ENCODE measurements around the gene ZBTB48.

ZBTB48 gene

GRCh38 chr1:6614929-6615785, 35.4 kb downstream of the ZBTB48 start:
- Histone ChIP-seq H3K4me3 (ENCODE audit: low read depth, low read length) (peak overlapping the region; percentile 48), H3K36me3 (ENCODE audit: control insufficient read depth, insufficient read depth, low read length) (peaks cover 34% of the 10 kb centered on the region), H3K27me3 (ENCODE audit: control insufficient read depth, insufficient read depth, low read length) (no peaks in the 10 kb centered on the region; the same call in 1 of the 2 replicates), H3K4me1 (ENCODE audit: control insufficient read depth, insufficient read depth, low read length) (no peaks in the 10 kb centered on the region), H3K9me3 (ENCODE audit: control insufficient read depth, insufficient read depth, low read depth, low read length) (no peaks in the 10 kb centered on the region), H3K9ac (ENCODE audit: low read length) (peak overlapping the region; percentile 78), H3K27ac (ENCODE audit: low read depth, low read length) (peak overlapping the region; percentile 56; the same call in 1 of the 2 replicates)

- H3K9ac ChIP-seq (ENCODE audit: low read length) = no peak overlapping the region
- no peaks in the 10 kb centered on the region for H3K9me3 ChIP-seq (ENCODE audit: control insufficient read depth, insufficient read depth, low read depth, low read length)
- peaks cover 73% of the 10 kb centered on the region for H3K36me3 ChIP-seq (ENCODE audit: control insufficient read depth, insufficient read depth, low read length)
- H3K4me1 ChIP-seq (ENCODE audit: control insufficient read depth, insufficient read depth, low read length) = no peaks in the 10 kb centered on the region
- no peak overlapping the region for H3K4me3 ChIP-seq (ENCODE audit: low read depth, low read length)
- no peak overlapping the region for H3K27ac ChIP-seq (ENCODE audit: low read depth, low read length)
- H3K27me3 ChIP-seq (ENCODE audit: control insufficient read depth, insufficient read depth, low read length) = no peaks in the 10 kb centered on the region
Observed at GRCh38 chr1:6619045-6619444, 39.3 kb downstream of the ZBTB48 start.

- H3K27ac ChIP-seq (ENCODE audit: low read depth, low read length) = no peak overlapping the region
- peaks cover 4% of the 10 kb centered on the region; the same call in 1 of the 2 replicates for H3K4me1 ChIP-seq (ENCODE audit: control insufficient read depth, insufficient read depth, low read length)
- no peaks in the 10 kb centered on the region for H3K27me3 ChIP-seq (ENCODE audit: control insufficient read depth, insufficient read depth, low read length)
- no peaks in the 10 kb centered on the region for H3K9me3 ChIP-seq (ENCODE audit: control insufficient read depth, insufficient read depth, low read depth, low read length)
- H3K9ac ChIP-seq (ENCODE audit: low read length) = no peak overlapping the region
- H3K36me3 ChIP-seq (ENCODE audit: control insufficient read depth, insufficient read depth, low read length) = peaks cover 71% of the 10 kb centered on the region
- H3K4me3 ChIP-seq (ENCODE audit: low read depth, low read length) = no peak overlapping the region
Observed at GRCh38 chr1:6621429-6622391, 41.9 kb downstream of the ZBTB48 start.

DNA sequence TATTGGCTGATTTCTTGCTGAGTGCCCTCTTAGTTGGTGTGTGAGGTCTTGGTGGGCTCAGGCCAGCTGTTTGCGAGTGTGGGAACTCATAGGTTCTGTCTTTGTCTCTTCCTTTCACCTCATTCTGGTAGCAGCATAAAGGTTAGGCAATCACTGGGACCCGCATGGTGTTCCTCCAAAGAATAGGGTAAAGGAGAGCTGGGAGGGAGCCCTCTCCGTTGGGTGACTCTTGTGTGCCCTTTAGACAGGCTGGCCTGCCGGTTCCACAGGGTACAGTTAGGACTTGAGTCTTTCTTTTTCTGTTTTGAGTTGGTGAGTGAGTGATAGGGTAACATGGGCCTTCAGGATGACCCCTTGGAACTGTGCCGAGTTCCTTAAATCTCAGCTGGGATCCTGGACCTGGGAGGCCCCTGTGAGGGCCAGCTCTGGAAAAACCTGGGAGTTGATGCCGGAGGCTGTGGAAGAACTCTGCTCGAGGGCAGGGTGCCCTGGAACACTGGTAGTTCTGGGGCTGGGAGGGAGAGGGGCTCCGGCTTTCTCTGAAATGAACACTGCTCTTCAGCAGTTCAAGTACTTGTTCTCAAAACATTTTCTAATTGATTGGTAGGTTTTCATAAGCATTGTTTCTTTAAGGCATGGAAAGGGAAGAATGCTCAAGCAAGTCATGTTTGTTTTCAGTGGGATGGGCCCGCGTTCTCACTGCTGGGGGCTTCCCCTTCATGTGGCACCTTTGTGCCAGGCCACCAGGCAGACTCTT, 42.8 kb downstream of the ZBTB48 start:
- Histone ChIP-seq H3K4me1 (ENCODE audit: control insufficient read depth, insufficient read depth, low read length) (peaks cover 4% of the 10 kb centered on the region; the same call in 1 of the 2 replicates), H3K36me3 (ENCODE audit: control insufficient read depth, insufficient read depth, low read length) (peaks cover 72% of the 10 kb centered on the region), H3K9me3 (ENCODE audit: control insufficient read depth, insufficient read depth, low read depth, low read length) (no peaks in the 10 kb centered on the region), H3K27me3 (ENCODE audit: control insufficient read depth, insufficient read depth, low read length) (no peaks in the 10 kb centered on the region), H3K27ac (ENCODE audit: low read depth, low read length) (no peak overlapping the region), H3K4me3 (ENCODE audit: low read depth, low read length) (no peak overlapping the region), H3K9ac (ENCODE audit: low read length) (no peak overlapping the region)

GRCh38 chr1:6623269-6623965, 43.6 kb downstream of the ZBTB48 start:
- peaks cover 72% of the 10 kb centered on the region for H3K36me3 ChIP-seq (ENCODE audit: control insufficient read depth, insufficient read depth, low read length)

DNA sequence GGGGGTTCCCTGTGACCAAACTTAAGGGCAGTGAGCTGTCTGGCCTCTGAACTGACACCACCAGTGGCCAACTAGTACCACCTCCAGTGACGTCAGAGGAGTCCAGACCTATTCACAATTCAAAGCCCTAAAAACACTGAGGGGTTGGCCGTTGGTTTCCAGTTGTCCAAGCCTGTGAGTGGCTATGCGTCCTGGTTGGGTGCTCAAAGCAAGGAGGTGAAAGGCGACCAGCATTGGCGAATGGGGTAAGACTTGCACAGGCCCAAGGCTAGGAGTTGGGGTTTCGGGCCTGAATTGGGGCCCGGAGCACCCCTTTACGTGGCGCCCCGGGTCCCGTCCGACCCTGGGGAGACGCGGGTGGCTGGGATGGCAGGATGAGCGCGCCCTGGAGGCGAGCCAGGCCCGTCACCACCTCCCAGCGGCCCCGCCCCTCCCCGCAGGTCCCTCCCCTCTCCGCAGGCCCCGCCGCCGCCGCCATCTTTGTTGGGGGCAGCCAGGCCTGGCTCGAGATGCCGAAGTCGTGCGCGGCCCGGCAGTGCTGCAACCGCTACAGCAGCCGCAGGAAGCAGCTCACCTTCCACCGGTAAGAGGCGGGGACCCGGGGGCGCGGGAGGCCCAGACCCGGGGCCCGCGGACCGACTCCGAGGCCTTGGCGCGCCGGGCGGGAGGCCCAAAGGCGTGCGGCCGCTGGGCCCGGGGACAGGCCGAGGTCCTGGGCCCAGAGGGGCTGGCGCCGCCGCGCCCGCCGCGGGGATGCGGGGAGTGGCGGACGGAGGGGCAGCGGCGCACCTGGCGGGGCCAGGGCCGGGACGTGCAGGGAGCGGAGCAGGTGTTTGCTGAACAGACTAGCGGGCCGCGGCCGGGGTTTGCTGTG, 45.2 kb downstream of the ZBTB48 start, which contains the start of gene THAP3:
THAP3 (plus strand) TSS at position 159 of the 874 bp plus-strand sequence; CDS start at position 510, 351 bp downstream.
- Histone ChIP-seq H3K27me3 (ENCODE audit: control insufficient read depth, insufficient read depth, low read length) (no peaks in the 10 kb centered on the region), H3K4me1 (ENCODE audit: control insufficient read depth, insufficient read depth, low read length) (peaks cover 4% of the 10 kb centered on the region; the same call in 1 of the 2 replicates), H3K9me3 (ENCODE audit: control insufficient read depth, insufficient read depth, low read depth, low read length) (no peaks in the 10 kb centered on the region), H3K36me3 (ENCODE audit: control insufficient read depth, insufficient read depth, low read length) (peaks cover 74% of the 10 kb centered on the region), H3K4me3 (ENCODE audit: low read depth, low read length) (peak within 1 kb of the TSS; percentile 95), H3K27ac (ENCODE audit: low read depth, low read length) (peak within 1 kb of the TSS; percentile 34; the same call in 1 of the 2 replicates), H3K9ac (ENCODE audit: low read length) (peak within 1 kb of the TSS; percentile 77)

More at GRCh38 chr1:6623269-6623965, 43.6 kb downstream of the ZBTB48 start:
- Histone ChIP-seq H3K4me1 (ENCODE audit: control insufficient read depth, insufficient read depth, low read length) (peaks cover 4% of the 10 kb centered on the region; the same call in 1 of the 2 replicates), H3K9ac (ENCODE audit: low read length) (no peak overlapping the region), H3K9me3 (ENCODE audit: control insufficient read depth, insufficient read depth, low read depth, low read length) (no peaks in the 10 kb centered on the region), H3K4me3 (ENCODE audit: low read depth, low read length) (no peak overlapping the region), H3K27me3 (ENCODE audit: control insufficient read depth, insufficient read depth, low read length) (no peaks in the 10 kb centered on the region), H3K27ac (ENCODE audit: low read depth, low read length) (no peak overlapping the region)

GRCh38 chr1:6625584-6626149, 45.9 kb downstream of the ZBTB48 start:
- H3K9me3 ChIP-seq (ENCODE audit: control insufficient read depth, insufficient read depth, low read depth, low read length) = no peaks in the 10 kb centered on the region
- no peaks in the 10 kb centered on the region for H3K27me3 ChIP-seq (ENCODE audit: control insufficient read depth, insufficient read depth, low read length)
- peak overlapping the region; percentile 34; the same call in 1 of the 2 replicates for H3K27ac ChIP-seq (ENCODE audit: low read depth, low read length)
- peak overlapping the region; percentile 77 for H3K9ac ChIP-seq (ENCODE audit: low read length)
- H3K4me3 ChIP-seq (ENCODE audit: low read depth, low read length) = peak overlapping the region; percentile 95
- peaks cover 4% of the 10 kb centered on the region; the same call in 1 of the 2 replicates for H3K4me1 ChIP-seq (ENCODE audit: control insufficient read depth, insufficient read depth, low read length)
- peaks cover 69% of the 10 kb centered on the region for H3K36me3 ChIP-seq (ENCODE audit: control insufficient read depth, insufficient read depth, low read length)

DNA sequence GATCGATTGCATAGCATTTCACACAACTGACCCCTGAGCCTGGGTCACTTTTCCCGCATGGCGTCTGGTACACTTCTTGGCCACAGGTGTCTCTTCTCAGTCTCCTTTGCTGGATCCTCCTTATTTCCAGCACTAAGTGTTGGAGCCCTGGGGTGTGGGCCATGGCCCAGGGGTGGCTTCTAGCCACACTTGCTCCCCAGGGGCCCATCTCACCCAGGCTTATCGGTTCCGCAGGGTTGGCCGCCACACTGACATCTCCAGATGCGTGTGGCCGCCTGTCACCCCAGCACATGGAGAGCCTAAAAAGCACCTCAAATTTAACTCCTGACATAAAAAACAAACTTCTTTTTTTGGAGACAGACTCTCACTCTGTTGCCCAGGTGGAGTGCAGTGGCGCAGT, 47.2 kb downstream of the ZBTB48 start:
- Histone ChIP-seq H3K36me3 (ENCODE audit: control insufficient read depth, insufficient read depth, low read length) (peaks cover 56% of the 10 kb centered on the region), H3K9me3 (ENCODE audit: control insufficient read depth, insufficient read depth, low read depth, low read length) (no peaks in the 10 kb centered on the region), H3K27me3 (ENCODE audit: control insufficient read depth, insufficient read depth, low read length) (no peaks in the 10 kb centered on the region), H3K9ac (ENCODE audit: low read length) (no peak overlapping the region), H3K4me3 (ENCODE audit: low read depth, low read length) (no peak overlapping the region), H3K4me1 (ENCODE audit: control insufficient read depth, insufficient read depth, low read length) (peaks cover 4% of the 10 kb centered on the region; the same call in 1 of the 2 replicates), H3K27ac (ENCODE audit: low read depth, low read length) (no peak overlapping the region)

Data from HUES6 (cell line).